HG02763 (cell line): Measurements from ENCODE around the gene SLC16A4.
"Not testable (repeated sequence)": the region's sequence is repeated elsewhere in the genome, so short reads cannot be mapped to it uniquely, and the experiment has no call there.

Experiments used
- ATAC-seq: cut with Tn5 transposase; IDR thresholded peaks from one replicate; pipeline ENCODE4 v1.9.1; 2021; ENCODE audit warnings: mild to moderate bottlenecking, moderate library complexity; ENCODE audit not compliant: unreplicated experiment

SLC16A4 gene

GRCh38 chr1:110390692-110391245 lies at the start of gene SLC16A4:
TSS of gene SLC16A4 (minus strand) at chr1:110391026. CDS start at chr1:110389323, 1,703 bp downstream.
- no peak for ATAC-seq

GRCh38 chr1:110439873-110440272 lies 49.0 kb upstream of the SLC16A4 start:
- not testable (repeated sequence) for ATAC-seq

GRCh38 chr1:110438893-110439292 lies 48.1 kb upstream of the SLC16A4 start:
- no peak for ATAC-seq

- not testable (repeated sequence) for ATAC-seq
These were observed 46.9 kb upstream of the SLC16A4 start for GRCh38 chr1:110437645-110438299.

- ATAC-seq = no peak
These were observed 45.8 kb upstream of the SLC16A4 start for GRCh38 chr1:110436635-110437034.

GRCh38 chr1:110434946-110435345 lies 44.1 kb upstream of the SLC16A4 start:
- ATAC-seq = no peak

- no peak for ATAC-seq
These were observed 43.0 kb upstream of the SLC16A4 start for GRCh38 chr1:110433803-110434202.

GRCh38 chr1:110433213-110433612 lies 42.4 kb upstream of the SLC16A4 start:
- no peak for ATAC-seq

GRCh38 chr1:110430901-110431300 lies 40.1 kb upstream of the SLC16A4 start:
- no peak for ATAC-seq

GRCh38 chr1:110430366-110430765 lies 39.5 kb upstream of the SLC16A4 start:
- no peak for ATAC-seq

GRCh38 chr1:110428946-110429345 lies 38.1 kb upstream of the SLC16A4 start:
- no peak for ATAC-seq

GRCh38 chr1:110426854-110427253 lies 36.0 kb upstream of the SLC16A4 start:
- no peak for ATAC-seq

- no peak for ATAC-seq
These were observed 34.9 kb upstream of the SLC16A4 start for GRCh38 chr1:110425612-110426152.

GRCh38 chr1:110424699-110425611 lies 34.1 kb upstream of the SLC16A4 start:
- ATAC-seq = no peak

GRCh38 chr1:110420874-110421793 lies 30.3 kb upstream of the SLC16A4 start:
- ATAC-seq = no peak

GRCh38 chr1:110420023-110420662 lies 29.3 kb upstream of the SLC16A4 start:
- no peak for ATAC-seq

GRCh38 chr1:110418729-110419128 lies 27.9 kb upstream of the SLC16A4 start:
- ATAC-seq = no peak

GRCh38 chr1:110413045-110413444 lies 22.2 kb upstream of the SLC16A4 start:
- not testable (repeated sequence) for ATAC-seq

- ATAC-seq = no peak
These were observed 21.8 kb upstream of the SLC16A4 start for GRCh38 chr1:110412576-110412975.

- ATAC-seq = no peak
These were observed 20.4 kb upstream of the SLC16A4 start for GRCh38 chr1:110411173-110411735.
